Keratinocyte (primary cell): ENCODE data around the gene AKR1B1.

Experiments
- EZH2 ChIP-seq: IDR thresholded peaks from one replicate; pipeline ENCODE4 v1.6.1; 2012; ENCODE audit warnings: inconsistent platforms, mild to moderate bottlenecking, low read length, moderate library complexity
- TF ChIP-seq, protein P1 (sequence below), 3 experiments: IDR thresholded peaks in 1 of 3; conservative IDR thresholded peaks in 1 of 3; optimal IDR thresholded peaks in 1 of 3; 2 replicates in 2 of 3; 3 replicates in 1 of 3; pipeline versions ENCODE3 to v1.5.1; 2011; ENCODE audit warnings: low read length in 3 of 3, mild to moderate bottlenecking in 3 of 3, moderate library complexity in 2 of 3, control low read depth in 1 of 3, inconsistent platforms in 1 of 3; ENCODE audit not compliant: insufficient read depth in 2 of 3; ENCODE audit errors: extremely low read depth in 1 of 3

DNA sequence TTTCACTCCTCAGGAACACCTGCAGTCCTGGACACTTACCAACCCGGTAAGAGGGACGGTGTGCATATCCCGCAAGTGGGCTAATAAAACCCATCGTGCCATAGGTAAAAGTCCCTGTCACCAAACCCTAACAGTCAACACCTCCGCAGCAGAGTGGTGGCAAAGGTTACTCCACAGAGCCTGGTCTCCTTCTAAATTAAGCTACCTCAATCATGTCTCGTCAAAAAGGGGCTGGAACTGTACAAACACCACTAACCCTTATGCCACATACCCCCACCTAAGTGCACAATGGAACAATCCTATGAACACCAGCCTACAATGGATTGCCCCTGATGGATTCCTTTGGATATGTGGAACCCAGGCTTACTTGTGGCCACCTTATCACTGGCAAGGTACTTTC lies 9.6 kb upstream of the AKR1B1 start:
- TF ChIP-seq, protein P1, sequence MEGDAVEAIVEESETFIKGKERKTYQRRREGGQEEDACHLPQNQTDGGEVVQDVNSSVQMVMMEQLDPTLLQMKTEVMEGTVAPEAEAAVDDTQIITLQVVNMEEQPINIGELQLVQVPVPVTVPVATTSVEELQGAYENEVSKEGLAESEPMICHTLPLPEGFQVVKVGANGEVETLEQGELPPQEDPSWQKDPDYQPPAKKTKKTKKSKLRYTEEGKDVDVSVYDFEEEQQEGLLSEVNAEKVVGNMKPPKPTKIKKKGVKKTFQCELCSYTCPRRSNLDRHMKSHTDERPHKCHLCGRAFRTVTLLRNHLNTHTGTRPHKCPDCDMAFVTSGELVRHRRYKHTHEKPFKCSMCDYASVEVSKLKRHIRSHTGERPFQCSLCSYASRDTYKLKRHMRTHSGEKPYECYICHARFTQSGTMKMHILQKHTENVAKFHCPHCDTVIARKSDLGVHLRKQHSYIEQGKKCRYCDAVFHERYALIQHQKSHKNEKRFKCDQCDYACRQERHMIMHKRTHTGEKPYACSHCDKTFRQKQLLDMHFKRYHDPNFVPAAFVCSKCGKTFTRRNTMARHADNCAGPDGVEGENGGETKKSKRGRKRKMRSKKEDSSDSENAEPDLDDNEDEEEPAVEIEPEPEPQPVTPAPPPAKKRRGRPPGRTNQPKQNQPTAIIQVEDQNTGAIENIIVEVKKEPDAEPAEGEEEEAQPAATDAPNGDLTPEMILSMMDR (optimal IDR thresholded peaks at IDR 0.05 in 1 of 3, IDR thresholded peaks at IDR 0.05 in 1 of 3, conservative IDR thresholded peaks at IDR 0.05 in 1 of 3; ENCODE audit: extremely low read depth in 1 of 3, insufficient read depth in 2 of 3, low read length in 3 of 3), result no peak
- no peak for TF ChIP-seq EZH2
